HCT116 (cell line): Measurements from ENCODE around the gene SLC27A3. TPM values are rescaled to one million over a fixed set of nuclear protein-coding genes. Genes with fewer than 3 reads are reported as not detected.

Experiments
- ATAC-seq: fragments of 200-7000 bp; cut with Tn5 transposase; 2 replicates; pipeline ENCODE4 v1.9.1; 2020; ENCODE audit warnings: mild to moderate bottlenecking, moderate library complexity
- BruUV-seq: library from RNA; stranded (reverse); fragments of 400-500 nt; replicated peaks from 2 replicates; lab custom pipeline; 2021; lab: Mats Ljungman, UMichigan
- CTCF ChIA-PET: fragments of 300-600 bp; sonication (Branson Sonifier 250); formaldehyde crosslinking; loops from one replicate; lab custom pipeline; 2021; ENCODE audit warnings: antibody characterized with exemption; lab: Charles Lee
- POLR2A ChIA-PET: fragments of 300-600, 350-600 bp; sonication (Branson Sonifier 250); formaldehyde crosslinking; loops from one replicate; lab custom pipeline; 2021; ENCODE audit warnings: antibody characterized with exemption; lab: Charles Lee
- RAD21 ChIA-PET, 2 experiments: fragments of 300-600 bp; sonication (Branson Sonifier 250); formaldehyde crosslinking; loops; one replicate each; lab custom pipeline; 2023; ENCODE audit warnings: low total read pairs in 2 of 2; ENCODE audit not compliant: uncharacterized antibody in 2 of 2, unreplicated experiment in 2 of 2, low non-redundant PET in 1 of 2; lab: Charles Lee
- DNase-seq: peaks from one replicate; pipeline ENCODE4 v3.0.0-alpha.2; 2010; ENCODE audit warnings: low read depth, low spot score
- H2AFZ ChIP-seq: fragments of 200-600 bp; shearing (Covaris generic), sonication (generic); 2 replicates; pipeline ENCODE4 v1.6.1; 2017; ENCODE audit warnings: low read depth, mixed run types, mixed read lengths, antibody characterized with exemption, low read length; ENCODE audit not compliant: poor library complexity, severe bottlenecking
- H3K27ac ChIP-seq: 2 replicates; pipeline ENCODE4 v1.5.1; 2012; ENCODE audit warnings: low read depth, low read length
- H3K27me3 ChIP-seq: fragments of 200-600 bp; sonication (generic); 2 replicates; pipeline ENCODE4 v1.6.1; 2016; ENCODE audit warnings: mixed run types, low read length, mixed read lengths; ENCODE audit not compliant: insufficient read depth
- H3K36me3 ChIP-seq, 2 experiments: fragments of 200-500 bp in 1 of 2; fragments of 200-600 bp in 1 of 2; sonication (Bioruptor generic) in 1 of 2; sonication (generic) in 1 of 2; 2 replicates each; pipeline versions ENCODE4 v1.5.1 to v1.6.1; 2014 to 2016; ENCODE audit warnings: low read length in 2 of 2, inconsistent platforms in 1 of 2, mixed read lengths in 1 of 2, mixed run types in 1 of 2; ENCODE audit not compliant: insufficient read depth in 2 of 2, control insufficient read depth in 1 of 2
- H3K4me1 ChIP-seq, 2 experiments: fragments of 200-600 bp in 1 of 2; sonication (generic) in 1 of 2; 2 replicates each; pipeline versions ENCODE4 v1.5.1 to v1.6.1; 2012 to 2017; ENCODE audit warnings: low read length in 2 of 2, inconsistent platforms in 1 of 2, mild to moderate bottlenecking in 1 of 2, mixed read lengths in 1 of 2, mixed run types in 1 of 2, moderate library complexity in 1 of 2; ENCODE audit not compliant: insufficient read depth in 2 of 2, control insufficient read depth in 1 of 2
- H3K4me2 ChIP-seq: fragments of 200-600 bp; sonication (generic); 2 replicates; pipeline ENCODE4 v1.6.1; 2017; ENCODE audit warnings: mixed run types, low read length, mixed read lengths
- H3K4me3 ChIP-seq, 2 experiments: fragments of 200-600 bp in 1 of 2; sonication (generic) in 1 of 2; replicated peaks in 1 of 2; 2 replicates each; pipeline ENCODE4 v1.5.1; 2011 to 2016; ENCODE audit warnings: low read length in 2 of 2, control low read depth in 1 of 2, low read depth in 1 of 2, mild to moderate bottlenecking in 1 of 2, mixed read lengths in 1 of 2, mixed run types in 1 of 2
- H3K79me2 ChIP-seq: fragments of 200-600 bp; sonication (generic); 2 replicates; pipeline ENCODE4 v1.6.1; 2017; ENCODE audit warnings: mild to moderate bottlenecking, mixed run types, low read length, moderate library complexity, mixed read lengths; ENCODE audit not compliant: insufficient read depth
- H3K9ac ChIP-seq: fragments of 200-600 bp; sonication (generic); 2 replicates; pipeline ENCODE4 v1.6.1; 2016; ENCODE audit warnings: low read length, mixed read lengths
- H3K9me2 ChIP-seq: fragments of 200-600 bp; sonication (generic), shearing (Covaris generic); 2 replicates; pipeline ENCODE4 v1.6.1; 2017; ENCODE audit warnings: mixed run types, mild to moderate bottlenecking, moderate library complexity; ENCODE audit not compliant: insufficient read depth
- H3K9me3 ChIP-seq, 2 experiments: fragments of 200-500 bp in 1 of 2; fragments of 200-600 bp in 1 of 2; sonication (Bioruptor generic) in 1 of 2; sonication (generic) in 1 of 2; 2 replicates each; pipeline ENCODE4 v1.6.1; 2014 to 2017; ENCODE audit warnings: low read length in 2 of 2, mixed read lengths in 2 of 2, inconsistent platforms in 1 of 2, low read depth in 1 of 2, mild to moderate bottlenecking in 1 of 2, mixed run types in 1 of 2, moderate library complexity in 1 of 2; ENCODE audit not compliant: control insufficient read depth in 1 of 2, insufficient read depth in 1 of 2
- H4K20me1 ChIP-seq: fragments of 200-600 bp; sonication (generic), shearing (Covaris generic); 2 replicates; pipeline ENCODE4 v1.6.1; 2017; ENCODE audit warnings: mixed run types, mild to moderate bottlenecking, moderate library complexity; ENCODE audit not compliant: insufficient read depth
- CEBPB ChIP-seq: IDR thresholded peaks from 2 replicates; pipeline ENCODE4 v1.6.1; 2012; ENCODE audit warnings: low read depth
- EGR1 ChIP-seq: IDR thresholded peaks from 2 replicates; pipeline ENCODE4 v1.6.1; 2012; ENCODE audit warnings: low read depth
- ELF1 ChIP-seq: IDR thresholded peaks from 2 replicates; pipeline ENCODE4 v1.6.1; 2012; ENCODE audit warnings: low read depth, borderline replicate concordance
- EZH2 ChIP-seq: fragments of 200-600 bp; sonication (generic); IDR thresholded peaks from 2 replicates; pipeline ENCODE4 v1.6.1; 2017; ENCODE audit warnings: antibody characterized with exemption, mixed run types
- EZH2phosphoT487 ChIP-seq: fragments of 200-600 bp; IDR thresholded peaks from 2 replicates; pipeline ENCODE4 v1.6.1; 2018; ENCODE audit warnings: antibody characterized with exemption, borderline replicate concordance
- POLR2A ChIP-seq: IDR thresholded peaks from 2 replicates; pipeline ENCODE4 v1.7.0; 2011; ENCODE audit warnings: borderline replicate concordance; ENCODE audit not compliant: insufficient read depth, insufficient read length; ENCODE audit errors: extremely low read depth
- POLR2AphosphoS5 ChIP-seq: IDR thresholded peaks from 2 replicates; pipeline ENCODE4 v1.6.1; 2011; ENCODE audit warnings: mild to moderate bottlenecking, low read depth, low read length, moderate library complexity
- SP1 ChIP-seq: IDR thresholded peaks from 2 replicates; pipeline ENCODE4 v1.6.1; 2012; ENCODE audit warnings: low read depth
- SRF ChIP-seq: IDR thresholded peaks from 2 replicates; pipeline ENCODE4 v1.6.1; 2012; ENCODE audit warnings: low read depth
- TCF7L2 ChIP-seq: IDR thresholded peaks from 2 replicates; pipeline ENCODE4 v1.7.0; 2011; ENCODE audit warnings: borderline replicate concordance, inconsistent platforms; ENCODE audit not compliant: insufficient read depth, insufficient read length; ENCODE audit errors: extremely low read depth
- YY1 ChIP-seq: IDR thresholded peaks from 2 replicates; pipeline ENCODE4 v1.6.1; 2011; ENCODE audit warnings: low read length, low read depth, moderate library complexity, mild to moderate bottlenecking; ENCODE audit not compliant: insufficient replicate concordance; ENCODE audit errors: extremely low read depth
- ZNF274 ChIP-seq: fragments of 200-500 bp; sonication (Bioruptor generic); IDR thresholded peaks from 2 replicates; pipeline ENCODE4 v1.6.1; 2014; ENCODE audit warnings: mild to moderate bottlenecking, low read depth, low read length, inconsistent platforms
- intact Hi-C: fragments of 100-400 bp; cut with micrococcal nuclease; formaldehyde crosslinking; loops from 2 replicates; pipeline ENCODE4 v1.10.0; 2022
- total RNA-seq: library from RNA; stranded (reverse); gene quantifications from one replicate; pipeline ENCODE4 v1.2.1, GENCODE V29; 2021; ENCODE audit not compliant: unreplicated experiment
- TF ChIP-seq, protein P1 (sequence below), 3 experiments: fragments of 200-600 bp in 1 of 3; sonication (generic) in 1 of 3; IDR thresholded peaks in 2 of 3; conservative IDR thresholded peaks in 1 of 3; 2 replicates each; pipeline ENCODE4 v1.5.1; 2012 to 2017; ENCODE audit warnings: low read depth in 2 of 3, low read length in 2 of 3, antibody characterized with exemption in 1 of 3, borderline replicate concordance in 1 of 3, control low read depth in 1 of 3, mild to moderate bottlenecking in 1 of 3, mixed read lengths in 1 of 3, mixed run types in 1 of 3, moderate library complexity in 1 of 3; ENCODE audit not compliant: insufficient read depth in 1 of 3
- TF ChIP-seq, protein P2 (sequence below): IDR thresholded peaks from 2 replicates; pipeline ENCODE4 v1.6.1; 2011; ENCODE audit warnings: mild to moderate bottlenecking, low read length, moderate library complexity; ENCODE audit not compliant: insufficient replicate concordance; ENCODE audit errors: extremely low read depth

SLC27A3 gene
- total RNA-seq, 1 experiment from 2014 or later, result 14.3 TPM

DNA sequence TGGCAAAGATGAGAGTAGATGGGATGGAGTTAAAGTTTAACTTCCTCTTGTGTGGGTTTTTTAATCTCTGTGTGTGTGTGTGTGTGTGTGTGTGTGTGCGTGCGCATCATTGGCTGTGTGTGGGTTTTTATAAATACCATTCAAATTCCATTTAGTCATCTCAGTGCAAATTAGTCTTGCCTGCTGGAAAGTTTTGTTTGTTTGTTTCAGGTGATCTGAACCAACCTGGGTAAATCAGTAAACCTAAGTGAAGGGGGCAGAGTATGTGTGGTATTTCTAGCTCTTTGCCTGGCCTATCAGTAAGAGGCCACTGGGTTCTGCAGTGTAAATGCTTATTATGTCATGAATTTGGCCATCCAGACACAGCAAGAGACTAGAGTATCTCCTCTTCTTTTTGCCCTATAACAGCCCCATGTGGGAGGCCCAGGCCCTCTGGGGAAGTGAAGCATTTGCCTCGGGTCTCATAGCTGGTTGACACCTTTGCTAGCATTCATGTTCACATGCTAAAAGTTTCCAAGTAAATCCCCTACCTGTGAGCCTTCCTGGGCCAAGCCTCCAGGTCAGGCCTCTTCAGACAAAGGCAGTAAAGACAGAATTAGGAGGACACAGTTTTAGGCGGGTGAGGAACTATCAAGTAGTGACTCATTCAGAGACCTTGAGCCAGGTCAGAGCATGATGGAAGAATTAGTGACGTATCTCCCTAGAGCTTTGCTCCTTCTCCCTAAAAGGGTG, 32.6 kb upstream of the SLC27A3 start:
- RAD21 ChIA-PET, result no interaction called here
- no peaks in the 10 kb centered on the region for H3K4me1 ChIP-seq
- H3K9me2 ChIP-seq, result no peaks in the 10 kb centered on the region
- no peak overlapping the region for H2AFZ ChIP-seq
- no peak overlapping the region for H3K4me3 ChIP-seq
- H3K9me3 ChIP-seq, result no peaks in the 10 kb centered on the region
- no TSS peak for BruUV-seq
- DNase-seq (no peak), ATAC-seq (no peak)
- TF ChIP-seq ZNF274 (no peak), POLR2A (no peak), SRF (no peak), ELF1 (no peak), CEBPB (no peak), YY1 (no peak), SP1 (no peak), POLR2AphosphoS5 (no peak), TCF7L2 (no peak), EZH2phosphoT487 (no peak), EGR1 (no peak), EZH2 (no peak)
- TF ChIP-seq, protein P1, sequence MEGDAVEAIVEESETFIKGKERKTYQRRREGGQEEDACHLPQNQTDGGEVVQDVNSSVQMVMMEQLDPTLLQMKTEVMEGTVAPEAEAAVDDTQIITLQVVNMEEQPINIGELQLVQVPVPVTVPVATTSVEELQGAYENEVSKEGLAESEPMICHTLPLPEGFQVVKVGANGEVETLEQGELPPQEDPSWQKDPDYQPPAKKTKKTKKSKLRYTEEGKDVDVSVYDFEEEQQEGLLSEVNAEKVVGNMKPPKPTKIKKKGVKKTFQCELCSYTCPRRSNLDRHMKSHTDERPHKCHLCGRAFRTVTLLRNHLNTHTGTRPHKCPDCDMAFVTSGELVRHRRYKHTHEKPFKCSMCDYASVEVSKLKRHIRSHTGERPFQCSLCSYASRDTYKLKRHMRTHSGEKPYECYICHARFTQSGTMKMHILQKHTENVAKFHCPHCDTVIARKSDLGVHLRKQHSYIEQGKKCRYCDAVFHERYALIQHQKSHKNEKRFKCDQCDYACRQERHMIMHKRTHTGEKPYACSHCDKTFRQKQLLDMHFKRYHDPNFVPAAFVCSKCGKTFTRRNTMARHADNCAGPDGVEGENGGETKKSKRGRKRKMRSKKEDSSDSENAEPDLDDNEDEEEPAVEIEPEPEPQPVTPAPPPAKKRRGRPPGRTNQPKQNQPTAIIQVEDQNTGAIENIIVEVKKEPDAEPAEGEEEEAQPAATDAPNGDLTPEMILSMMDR (IDR thresholded peaks at IDR 0.05 in 2 of 3, conservative IDR thresholded peaks at IDR 0.05 in 1 of 3; ENCODE audit: borderline replicate concordance in 1 of 3, insufficient read depth in 1 of 3, low read depth in 2 of 3, low read length in 2 of 3), result no peak
- TF ChIP-seq, protein P2, sequence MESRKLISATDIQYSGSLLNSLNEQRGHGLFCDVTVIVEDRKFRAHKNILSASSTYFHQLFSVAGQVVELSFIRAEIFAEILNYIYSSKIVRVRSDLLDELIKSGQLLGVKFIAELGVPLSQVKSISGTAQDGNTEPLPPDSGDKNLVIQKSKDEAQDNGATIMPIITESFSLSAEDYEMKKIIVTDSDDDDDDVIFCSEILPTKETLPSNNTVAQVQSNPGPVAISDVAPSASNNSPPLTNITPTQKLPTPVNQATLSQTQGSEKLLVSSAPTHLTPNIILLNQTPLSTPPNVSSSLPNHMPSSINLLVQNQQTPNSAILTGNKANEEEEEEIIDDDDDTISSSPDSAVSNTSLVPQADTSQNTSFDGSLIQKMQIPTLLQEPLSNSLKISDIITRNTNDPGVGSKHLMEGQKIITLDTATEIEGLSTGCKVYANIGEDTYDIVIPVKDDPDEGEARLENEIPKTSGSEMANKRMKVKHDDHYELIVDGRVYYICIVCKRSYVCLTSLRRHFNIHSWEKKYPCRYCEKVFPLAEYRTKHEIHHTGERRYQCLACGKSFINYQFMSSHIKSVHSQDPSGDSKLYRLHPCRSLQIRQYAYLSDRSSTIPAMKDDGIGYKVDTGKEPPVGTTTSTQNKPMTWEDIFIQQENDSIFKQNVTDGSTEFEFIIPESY, result no peak
- H3K4me2 ChIP-seq, result no peak overlapping the region
- CTCF ChIA-PET, result no interaction called here
- H4K20me1 ChIP-seq, result no peaks in the 10 kb centered on the region
- intact Hi-C loops, result no loop called here
- H3K79me2 ChIP-seq, result no peaks in the 10 kb centered on the region
- H3K27me3 ChIP-seq, result no peaks in the 10 kb centered on the region
- H3K36me3 ChIP-seq, result peaks cover 22 to 49% of the 10 kb centered on the region in 2 experiments
- POLR2A ChIA-PET, result no interaction called here
- no peak overlapping the region for H3K27ac ChIP-seq
- H3K9ac ChIP-seq, result no peak overlapping the region
